GM03348 (cell line): ENCODE data around the gene CDK5RAP2.

Source experiments
- DNase-seq: peaks from one replicate; pipeline ENCODE4 v3.0.0; 2012; ENCODE audit warnings: low spot score

Gene CDK5RAP2

GRCh38 chr9:120383999-120384924, 195.7 kb downstream of the CDK5RAP2 start:
- DNase-seq = peak; percentile 39

- DNase-seq = no peak
Measured at GRCh38 chr9:120383611-120383998, 196.4 kb downstream of the CDK5RAP2 start.

GRCh38 chr9:120382453-120382852, 197.5 kb downstream of the CDK5RAP2 start:
- DNase-seq = no peak

- no peak for DNase-seq
Measured at GRCh38 chr9:120381839-120382238, 198.1 kb downstream of the CDK5RAP2 start.

GRCh38 chr9:120379611-120380010, 200.4 kb downstream of the CDK5RAP2 start:
- DNase-seq = no peak

- no peak for DNase-seq
Measured at GRCh38 chr9:120378680-120379079, 201.3 kb downstream of the CDK5RAP2 start.

GRCh38 chr9:120377268-120378159, 202.5 kb downstream of the CDK5RAP2 start:
- DNase-seq = no peak

- DNase-seq = no peak
Measured at GRCh38 chr9:120376101-120376500, 203.9 kb downstream of the CDK5RAP2 start.

GRCh38 chr9:120375316-120375715, 204.7 kb downstream of the CDK5RAP2 start:
- no peak for DNase-seq

GRCh38 chr9:120374817-120375216, 205.2 kb downstream of the CDK5RAP2 start:
- DNase-seq = no peak

GRCh38 chr9:120374239-120374638, 205.7 kb downstream of the CDK5RAP2 start:
- no peak for DNase-seq

GRCh38 chr9:120372040-120372439, 207.9 kb downstream of the CDK5RAP2 start:
- no peak for DNase-seq

- DNase-seq = no peak
Measured at GRCh38 chr9:120369608-120370220, 210.3 kb downstream of the CDK5RAP2 start.

- DNase-seq = no peak
Measured at GRCh38 chr9:120368799-120369198, 211.2 kb downstream of the CDK5RAP2 start.

GRCh38 chr9:120366644-120367019, 213.3 kb downstream of the CDK5RAP2 start:
- DNase-seq = peak; percentile 90

GRCh38 chr9:120365386-120365785, 214.6 kb downstream of the CDK5RAP2 start:
- no peak for DNase-seq

GRCh38 chr9:120363697-120364096, 216.3 kb downstream of the CDK5RAP2 start:
- no peak for DNase-seq

GRCh38 chr9:120362446-120362845, 217.5 kb downstream of the CDK5RAP2 start:
- no peak for DNase-seq

- DNase-seq = no peak
Measured at GRCh38 chr9:120361551-120361950, 218.4 kb downstream of the CDK5RAP2 start.

GRCh38 chr9:120360510-120360909, 219.5 kb downstream of the CDK5RAP2 start:
- DNase-seq = no peak

- DNase-seq = no peak
Measured at GRCh38 chr9:120360046-120360445, 219.9 kb downstream of the CDK5RAP2 start.

- DNase-seq = no peak
Measured at GRCh38 chr9:120358877-120359276, 221.1 kb downstream of the CDK5RAP2 start.
